Loucy (cell line): Measurements from ENCODE around the gene ZNF679.

Source experiments
- H2AFZ ChIP-seq: fragments of 200-600 bp; sonication (generic); 2 replicates; pipeline ENCODE4 v1.6.0; 2016; ENCODE audit warnings: antibody characterized with exemption, mild to moderate bottlenecking, low read length, moderate library complexity
- H3F3A ChIP-seq: fragments of 200-600 bp; 2 replicates; pipeline ENCODE4 v1.6.0; 2016; ENCODE audit warnings: antibody characterized with exemption, low read depth, mild to moderate bottlenecking
- H3K27me3 ChIP-seq: fragments of 200-600 bp; sonication (generic); 2 replicates; pipeline ENCODE4 v1.6.1; 2014; ENCODE audit warnings: low read length, mild to moderate bottlenecking; ENCODE audit not compliant: insufficient read depth, poor library complexity, severe bottlenecking
- H3K36me3 ChIP-seq: fragments of 200-600 bp; sonication (generic); 2 replicates; pipeline ENCODE4 v1.6.1; 2016; ENCODE audit warnings: low read length; ENCODE audit not compliant: insufficient read depth
- H3K4me1 ChIP-seq: fragments of 200-600 bp; sonication (generic); 2 replicates; pipeline ENCODE4 v1.5.1; 2014; ENCODE audit warnings: low read length, mild to moderate bottlenecking; ENCODE audit not compliant: insufficient read depth, poor library complexity, severe bottlenecking
- H3K4me2 ChIP-seq: fragments of 200-600 bp; sonication (generic); 2 replicates; pipeline ENCODE4 v1.6.0; 2014; ENCODE audit warnings: antibody characterized with exemption, low read length, low read depth, mild to moderate bottlenecking; ENCODE audit not compliant: poor library complexity, severe bottlenecking
- H3K4me3 ChIP-seq: fragments of 200-600 bp; sonication (generic); 2 replicates; pipeline ENCODE4 v1.5.1; 2014; ENCODE audit warnings: low read length, mild to moderate bottlenecking, mixed read lengths; ENCODE audit not compliant: poor library complexity, severe bottlenecking
- H3K79me2 ChIP-seq: fragments of 200-600 bp; sonication (generic); 2 replicates; pipeline ENCODE4 v1.6.1; 2014; ENCODE audit warnings: low read length; ENCODE audit not compliant: insufficient read depth
- H3K9ac ChIP-seq: fragments of 200-600 bp; sonication (generic); 2 replicates; pipeline ENCODE4 v1.6.0; 2014; ENCODE audit warnings: mild to moderate bottlenecking, low read depth, low read length, moderate library complexity; ENCODE audit not compliant: poor library complexity, severe bottlenecking
- H3K9me2 ChIP-seq: fragments of 200-600 bp; sonication (generic); replicated peaks from 2 replicates; pipeline ENCODE4 v1.6.1; 2016; ENCODE audit warnings: low read depth, low read length, mixed read lengths
- H3K9me3 ChIP-seq: fragments of 200-600 bp; sonication (generic); 2 replicates; pipeline ENCODE4 v1.6.1; 2014; ENCODE audit warnings: mild to moderate bottlenecking, antibody characterized with exemption, low read length, low read depth; ENCODE audit not compliant: insufficient read depth
- H4K20me1 ChIP-seq: fragments of 200-600 bp; sonication (generic); 2 replicates; pipeline ENCODE4 v1.6.0; 2014; ENCODE audit warnings: antibody characterized with exemption, low read length, mild to moderate bottlenecking; ENCODE audit not compliant: insufficient read depth, poor library complexity, severe bottlenecking
- EZH2phosphoT487 ChIP-seq: fragments of 200-600 bp; IDR thresholded peaks from 2 replicates; pipeline ENCODE4 v1.6.1; 2018; ENCODE audit warnings: antibody characterized with exemption, mild to moderate bottlenecking, moderate library complexity, borderline replicate concordance
- TF ChIP-seq, protein P1 (sequence below): fragments of 200-600 bp; sonication (generic); conservative IDR thresholded peaks from 2 replicates; pipeline ENCODE4 v1.5.1; 2014; ENCODE audit warnings: mild to moderate bottlenecking, antibody characterized with exemption, low read length

The ZNF679 gene

GRCh38 chr7:64300641-64301405, 72.5 kb downstream of the ZNF679 start:
- TF ChIP-seq, protein P1, sequence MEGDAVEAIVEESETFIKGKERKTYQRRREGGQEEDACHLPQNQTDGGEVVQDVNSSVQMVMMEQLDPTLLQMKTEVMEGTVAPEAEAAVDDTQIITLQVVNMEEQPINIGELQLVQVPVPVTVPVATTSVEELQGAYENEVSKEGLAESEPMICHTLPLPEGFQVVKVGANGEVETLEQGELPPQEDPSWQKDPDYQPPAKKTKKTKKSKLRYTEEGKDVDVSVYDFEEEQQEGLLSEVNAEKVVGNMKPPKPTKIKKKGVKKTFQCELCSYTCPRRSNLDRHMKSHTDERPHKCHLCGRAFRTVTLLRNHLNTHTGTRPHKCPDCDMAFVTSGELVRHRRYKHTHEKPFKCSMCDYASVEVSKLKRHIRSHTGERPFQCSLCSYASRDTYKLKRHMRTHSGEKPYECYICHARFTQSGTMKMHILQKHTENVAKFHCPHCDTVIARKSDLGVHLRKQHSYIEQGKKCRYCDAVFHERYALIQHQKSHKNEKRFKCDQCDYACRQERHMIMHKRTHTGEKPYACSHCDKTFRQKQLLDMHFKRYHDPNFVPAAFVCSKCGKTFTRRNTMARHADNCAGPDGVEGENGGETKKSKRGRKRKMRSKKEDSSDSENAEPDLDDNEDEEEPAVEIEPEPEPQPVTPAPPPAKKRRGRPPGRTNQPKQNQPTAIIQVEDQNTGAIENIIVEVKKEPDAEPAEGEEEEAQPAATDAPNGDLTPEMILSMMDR = no peak
- TF ChIP-seq EZH2phosphoT487 = no peak
- Histone ChIP-seq H3F3A (no peaks in the 10 kb centered on the region), H3K36me3 (no peaks in the 10 kb centered on the region), H3K9ac (no peak overlapping the region), H3K79me2 (no peaks in the 10 kb centered on the region), H3K9me2 (no peaks in the 10 kb centered on the region), H2AFZ (no peak overlapping the region), H3K27me3 (no peaks in the 10 kb centered on the region), H3K4me3 (no peak overlapping the region), H3K4me1 (no peaks in the 10 kb centered on the region), H3K4me2 (no peak overlapping the region), H3K9me3 (peaks cover 4% of the 10 kb centered on the region; the same call in 1 of the 2 replicates), H4K20me1 (no peaks in the 10 kb centered on the region)

DNA sequence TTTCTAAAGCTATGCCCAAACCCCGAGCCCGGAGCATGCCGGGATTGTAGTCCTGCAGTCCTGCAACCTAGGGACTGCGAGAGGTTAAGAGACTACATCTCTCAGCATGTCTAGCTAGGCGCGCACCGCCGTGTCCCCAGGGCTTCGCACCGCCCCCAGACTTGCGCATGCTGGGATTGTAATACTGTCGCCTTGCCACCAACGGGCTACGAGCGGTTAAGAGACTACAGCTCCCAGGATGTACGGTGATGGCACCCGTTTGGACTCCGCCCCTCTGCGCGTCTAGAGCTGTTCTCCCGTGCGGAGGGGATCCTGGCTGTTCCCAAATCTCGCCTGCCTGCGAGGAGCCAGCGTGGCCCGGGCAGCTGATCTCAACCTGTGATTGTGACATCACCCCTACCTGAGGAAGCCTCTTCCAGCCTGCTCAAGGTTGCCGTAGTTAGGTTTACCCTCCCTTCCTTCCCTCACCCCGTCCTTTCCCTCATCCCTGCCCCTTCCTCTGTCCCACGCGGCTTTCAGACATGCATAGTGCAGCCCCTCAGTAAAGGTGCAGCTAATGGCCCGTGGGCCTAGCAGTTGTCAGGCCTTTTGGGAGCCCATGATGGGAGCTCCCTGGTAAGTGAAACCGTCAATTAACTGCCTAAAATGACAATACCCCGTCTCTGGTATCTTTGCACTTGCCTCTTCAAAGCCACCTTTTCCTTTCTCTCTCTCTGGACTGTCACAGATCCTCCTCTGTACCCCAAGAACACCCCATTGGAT, 79.2 kb downstream of the ZNF679 start:
- peaks cover 4% of the 10 kb centered on the region for H3K4me1 ChIP-seq
- H3K79me2 ChIP-seq = no peaks in the 10 kb centered on the region
- H3K36me3 ChIP-seq = no peaks in the 10 kb centered on the region
- H4K20me1 ChIP-seq = no peaks in the 10 kb centered on the region
- H3K27me3 ChIP-seq = no peaks in the 10 kb centered on the region
- H3F3A ChIP-seq = no peaks in the 10 kb centered on the region
- H2AFZ ChIP-seq = peak overlapping the region; percentile 89
- H3K4me3 ChIP-seq = peak overlapping the region; percentile 83
- peak overlapping the region; percentile 71 for H3K4me2 ChIP-seq
- no peaks in the 10 kb centered on the region for H3K9me2 ChIP-seq
- peak overlapping the region; percentile 80 for H3K9ac ChIP-seq
- no peaks in the 10 kb centered on the region for H3K9me3 ChIP-seq
- TF ChIP-seq, protein P1 = no peak
- TF ChIP-seq EZH2phosphoT487 = no peak

GRCh38 chr7:64308016-64308270, 79.7 kb downstream of the ZNF679 start:
- H3K79me2 ChIP-seq = no peaks in the 10 kb centered on the region
- H3K4me3 ChIP-seq = peak overlapping the region; percentile 83
- peak overlapping the region; percentile 89 for H2AFZ ChIP-seq
- no peaks in the 10 kb centered on the region for H3K9me3 ChIP-seq
- H3K36me3 ChIP-seq = no peaks in the 10 kb centered on the region
- H3F3A ChIP-seq = no peaks in the 10 kb centered on the region
- peak overlapping the region; percentile 80 for H3K9ac ChIP-seq
- no peaks in the 10 kb centered on the region for H3K9me2 ChIP-seq
- peaks cover 4% of the 10 kb centered on the region for H3K4me1 ChIP-seq
- no peak for TF ChIP-seq EZH2phosphoT487
- TF ChIP-seq, protein P1 = no peak
- H3K4me2 ChIP-seq = peak overlapping the region; percentile 71
- no peaks in the 10 kb centered on the region for H3K27me3 ChIP-seq
- no peaks in the 10 kb centered on the region for H4K20me1 ChIP-seq
